Astrocyte (in vitro differentiated cells and primary cell): ENCODE data around the gene ARL4C.

Source experiments
- CTCF ChIP-seq: IDR thresholded peaks from 2 replicates; pipeline ENCODE4 v1.5.1; 2011; ENCODE audit warnings: low read depth, mild to moderate bottlenecking, inconsistent platforms, low read length, moderate library complexity; ENCODE audit not compliant: insufficient read depth
- EZH2 ChIP-seq: IDR thresholded peaks from 2 replicates; pipeline ENCODE4 v1.6.1; 2012; ENCODE audit warnings: mild to moderate bottlenecking, low read length, inconsistent platforms; ENCODE audit not compliant: insufficient read depth

- TF ChIP-seq CTCF = no peak
- no peak for TF ChIP-seq EZH2
Measured at GRCh38 chr2:234451852-234452625, 44.8 kb downstream of the ARL4C start.
